DND-41 (cell line): ENCODE data around the gene ZSCAN12.

Experiments used
- EZH2 ChIP-seq: IDR thresholded peaks from 3 replicates; pipeline ENCODE4 v1.6.1; 2012; ENCODE audit warnings: borderline replicate concordance, low read depth, mild to moderate bottlenecking, moderate library complexity, low read length, inconsistent platforms; ENCODE audit not compliant: severe bottlenecking
- TF ChIP-seq, protein P1 (sequence below): IDR thresholded peaks from 2 replicates; pipeline ENCODE4 v1.5.1; 2012; ENCODE audit warnings: borderline replicate concordance, low read length, moderate library complexity, mild to moderate bottlenecking; ENCODE audit not compliant: poor library complexity, severe bottlenecking; ENCODE audit errors: extremely low read depth

DNA sequence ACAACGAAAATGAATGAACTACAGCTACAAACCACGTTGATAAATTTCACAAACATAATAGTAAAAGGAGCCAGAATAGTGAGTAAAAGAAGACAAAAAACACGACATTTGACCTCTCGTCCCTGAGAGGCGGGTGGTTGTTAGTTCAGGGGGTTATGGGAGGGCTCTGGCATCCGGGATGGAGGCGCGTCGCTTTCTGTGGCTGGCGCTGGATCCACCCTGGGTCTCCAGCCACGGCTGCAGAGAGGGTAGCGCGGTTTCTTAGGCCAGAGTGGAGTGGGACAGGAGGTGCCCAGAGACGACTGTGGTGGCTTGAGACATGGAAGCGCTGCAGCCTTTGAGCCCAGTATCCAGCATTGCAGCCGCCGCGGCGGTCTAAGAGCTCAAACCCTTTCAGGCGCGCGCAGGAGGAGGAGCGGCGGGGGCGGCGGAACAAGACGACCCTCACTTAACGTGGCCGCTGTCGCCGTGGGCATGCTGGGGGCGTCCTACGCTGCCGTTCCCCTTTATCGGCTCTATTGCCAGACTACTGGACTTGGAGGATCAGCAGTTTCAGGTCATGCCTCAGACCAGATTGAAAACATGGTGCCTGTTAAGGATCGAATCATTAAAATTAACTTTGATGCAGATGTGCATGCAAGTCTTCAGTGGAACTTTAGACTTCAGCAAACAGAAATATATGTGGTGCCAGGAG lies 47.4 kb upstream of the ZSCAN12 start:
- TF ChIP-seq, protein P1, sequence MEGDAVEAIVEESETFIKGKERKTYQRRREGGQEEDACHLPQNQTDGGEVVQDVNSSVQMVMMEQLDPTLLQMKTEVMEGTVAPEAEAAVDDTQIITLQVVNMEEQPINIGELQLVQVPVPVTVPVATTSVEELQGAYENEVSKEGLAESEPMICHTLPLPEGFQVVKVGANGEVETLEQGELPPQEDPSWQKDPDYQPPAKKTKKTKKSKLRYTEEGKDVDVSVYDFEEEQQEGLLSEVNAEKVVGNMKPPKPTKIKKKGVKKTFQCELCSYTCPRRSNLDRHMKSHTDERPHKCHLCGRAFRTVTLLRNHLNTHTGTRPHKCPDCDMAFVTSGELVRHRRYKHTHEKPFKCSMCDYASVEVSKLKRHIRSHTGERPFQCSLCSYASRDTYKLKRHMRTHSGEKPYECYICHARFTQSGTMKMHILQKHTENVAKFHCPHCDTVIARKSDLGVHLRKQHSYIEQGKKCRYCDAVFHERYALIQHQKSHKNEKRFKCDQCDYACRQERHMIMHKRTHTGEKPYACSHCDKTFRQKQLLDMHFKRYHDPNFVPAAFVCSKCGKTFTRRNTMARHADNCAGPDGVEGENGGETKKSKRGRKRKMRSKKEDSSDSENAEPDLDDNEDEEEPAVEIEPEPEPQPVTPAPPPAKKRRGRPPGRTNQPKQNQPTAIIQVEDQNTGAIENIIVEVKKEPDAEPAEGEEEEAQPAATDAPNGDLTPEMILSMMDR = no peak
- no peak for TF ChIP-seq EZH2
